NCI-H748 (cell line): ENCODE measurements around the gene OR6J1.
"Not testable (repeated sequence)": the region's sequence is repeated elsewhere in the genome, so short reads cannot be mapped to it uniquely, and the experiment has no call there.

ENCODE experiments used
- DNase-seq: peaks from one replicate; lab custom pipeline; 2025; ENCODE audit not compliant: unreplicated experiment; lab: John Stamatoyannopoulos, UW

OR6J1 gene

DNA sequence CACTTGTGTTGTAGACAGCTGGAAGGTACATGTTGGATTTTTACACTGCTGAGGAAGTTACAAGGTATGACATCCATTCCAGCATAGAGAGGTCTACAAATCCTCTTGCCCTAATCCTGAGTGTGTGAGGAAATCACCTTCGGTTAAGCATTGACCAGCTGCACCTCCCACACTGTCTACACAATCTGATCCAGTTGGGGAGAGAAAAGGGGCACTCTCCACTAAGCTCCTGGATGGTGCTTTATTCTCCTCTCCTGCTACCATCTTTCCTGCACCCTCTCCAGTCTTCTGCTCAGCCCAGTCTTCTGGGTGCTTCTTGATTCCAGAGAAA lies at the start of gene OR6J1:
Gene OR6J1 (minus strand): TSS at position 48 of the 331 bp plus-strand sequence. CDS start 9,541 bp downstream, outside the sequence.
- DNase-seq: no peak

- no peak for DNase-seq
Measured at GRCh38 chr14:22692194-22692593, 48.0 kb upstream of the OR6J1 start.

DNA sequence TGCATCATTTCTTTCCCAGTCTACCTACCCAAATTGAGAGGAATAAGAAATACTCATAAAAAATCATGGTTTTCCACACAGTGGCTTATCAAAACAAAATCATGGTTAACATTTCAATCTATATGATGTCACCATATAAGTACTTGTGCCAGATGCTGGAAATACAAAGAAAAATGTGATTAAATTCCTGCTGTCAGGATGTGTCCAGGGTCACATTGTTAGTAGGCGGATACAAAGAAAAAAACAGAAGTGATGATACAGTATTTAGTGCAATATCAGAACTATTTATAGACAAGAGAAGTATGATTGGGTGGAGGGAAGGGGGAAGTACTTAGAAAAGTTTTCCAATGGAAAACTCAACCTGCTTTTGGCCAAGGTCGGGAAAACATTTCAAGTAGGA lies 47.0 kb upstream of the OR6J1 start:
- DNase-seq: no peak

- DNase-seq: no peak
Measured at GRCh38 chr14:22689199-22689598, 45.0 kb upstream of the OR6J1 start.

DNA sequence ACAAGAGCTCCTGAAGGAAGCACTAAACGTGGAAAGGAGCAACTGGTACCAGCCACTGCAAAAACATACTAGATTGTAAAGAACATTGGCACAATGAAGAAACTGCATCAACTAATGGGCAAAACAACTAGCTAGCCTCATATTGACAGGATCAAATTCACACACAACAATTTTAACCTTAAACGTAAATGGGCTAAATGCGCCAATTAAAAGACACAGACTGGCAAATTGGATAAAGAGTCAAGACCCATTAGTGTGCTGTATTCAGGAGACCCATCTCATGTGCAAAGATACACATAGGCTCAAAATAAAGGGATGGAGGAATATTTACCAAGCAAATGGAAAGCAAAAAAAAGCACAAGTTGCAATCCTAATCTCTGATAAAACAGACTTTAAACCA lies 43.8 kb upstream of the OR6J1 start:
- not testable (repeated sequence) for DNase-seq

DNA sequence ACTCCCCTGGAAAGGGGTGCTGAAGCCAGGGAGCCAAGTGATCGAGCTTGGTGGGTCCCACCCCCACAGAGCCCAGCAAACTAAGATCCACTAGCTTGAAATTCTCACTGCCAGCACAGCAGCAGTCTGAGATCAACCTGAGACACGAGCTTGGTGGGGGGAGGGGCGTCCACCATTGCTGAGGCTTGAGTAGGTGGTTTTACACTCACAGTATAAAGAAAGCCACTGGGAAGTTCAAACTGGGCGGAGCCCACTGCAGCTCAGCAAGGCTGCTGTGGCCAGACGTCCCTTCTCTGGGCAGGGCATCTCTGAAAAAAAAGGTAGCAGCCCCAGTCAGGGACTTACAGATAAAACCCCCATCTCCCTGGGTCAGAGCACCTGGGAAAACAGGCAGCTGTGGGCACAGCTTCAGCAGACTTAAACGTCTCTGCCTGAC lies 42.0 kb upstream of the OR6J1 start:
- DNase-seq: not testable (repeated sequence)

- DNase-seq: no peak
Measured at GRCh38 chr14:22685467-22685866, 41.3 kb upstream of the OR6J1 start.

DNA sequence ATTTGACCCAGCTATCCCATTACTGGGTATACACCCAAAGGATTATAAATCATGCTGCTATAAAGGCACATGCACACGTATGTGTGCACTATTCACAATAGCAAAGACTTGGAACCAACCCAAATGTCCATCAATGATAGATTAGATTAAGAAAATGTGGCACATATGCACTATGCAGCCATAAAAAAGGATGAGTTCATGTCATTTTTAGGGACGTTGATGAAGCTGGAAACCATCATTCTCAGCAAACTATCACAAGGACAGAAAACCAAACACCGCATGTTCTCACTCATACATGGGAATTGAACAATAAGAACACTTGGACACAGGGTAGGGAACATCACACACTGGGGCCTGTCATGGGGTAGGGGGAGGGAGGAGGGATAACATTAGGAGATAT lies 39.3 kb upstream of the OR6J1 start:
- not testable (repeated sequence) for DNase-seq

- no peak for DNase-seq
Measured at GRCh38 chr14:22678221-22678620, 34.1 kb upstream of the OR6J1 start.

DNA sequence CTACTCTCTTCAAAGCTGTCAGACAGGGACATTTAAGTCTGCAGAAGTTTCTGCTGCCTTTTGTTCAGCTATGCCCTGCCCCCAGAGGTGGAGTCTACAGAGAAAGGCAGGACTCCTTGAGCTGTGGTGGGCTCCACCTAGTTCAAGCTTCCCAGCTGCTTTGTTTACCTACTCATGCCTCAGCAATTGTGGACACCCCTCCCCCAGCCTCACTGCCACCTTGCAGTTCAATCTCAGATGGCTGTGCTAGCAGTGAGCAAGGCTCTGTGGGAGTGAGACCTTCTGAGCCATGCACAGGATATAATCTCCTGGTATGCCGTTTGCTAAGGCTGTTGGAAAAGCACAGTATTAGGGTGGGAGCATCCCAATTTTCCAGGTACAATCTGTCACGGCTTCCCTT lies 33.4 kb upstream of the OR6J1 start:
- DNase-seq: peak; percentile 8

DNA sequence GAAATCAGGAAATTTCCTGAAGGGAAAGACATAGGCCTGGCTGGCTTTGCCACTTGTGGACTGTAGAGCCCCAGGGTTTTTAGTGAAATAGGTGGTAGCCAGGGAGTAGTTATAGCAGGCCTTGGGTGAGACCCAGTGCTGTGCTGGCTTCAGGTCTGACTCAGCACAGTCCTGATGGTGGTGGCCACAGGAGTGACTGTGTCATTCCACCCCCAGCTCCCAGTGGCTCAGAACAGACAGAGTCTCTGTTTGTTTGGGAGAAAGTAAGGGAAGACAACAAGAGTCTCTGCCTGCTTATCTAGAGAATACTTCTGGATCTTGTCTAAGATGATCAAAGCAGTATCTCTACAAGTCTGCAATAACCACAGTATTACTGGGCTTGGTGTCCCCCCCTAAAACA lies 27.5 kb upstream of the OR6J1 start:
- DNase-seq: no peak

DNA sequence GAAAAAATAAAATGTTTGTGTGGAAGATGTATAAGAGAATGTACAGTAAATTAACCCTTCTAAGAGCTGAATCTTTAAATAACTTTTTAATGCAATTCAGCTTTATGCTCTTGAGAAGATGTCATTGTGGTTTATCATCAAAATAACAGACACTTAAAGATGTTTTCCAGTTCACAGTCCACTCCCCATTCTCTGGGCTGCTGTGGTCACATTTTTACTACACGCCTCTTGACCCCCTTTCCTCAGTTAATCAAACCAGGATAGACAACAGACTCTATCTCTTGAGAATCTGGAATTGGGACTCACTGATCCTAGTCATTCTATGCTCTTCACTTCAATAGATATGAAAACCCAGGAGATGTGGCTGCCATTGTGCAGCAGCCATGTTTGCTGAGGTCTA lies 24.7 kb upstream of the OR6J1 start:
- no peak for DNase-seq

DNA sequence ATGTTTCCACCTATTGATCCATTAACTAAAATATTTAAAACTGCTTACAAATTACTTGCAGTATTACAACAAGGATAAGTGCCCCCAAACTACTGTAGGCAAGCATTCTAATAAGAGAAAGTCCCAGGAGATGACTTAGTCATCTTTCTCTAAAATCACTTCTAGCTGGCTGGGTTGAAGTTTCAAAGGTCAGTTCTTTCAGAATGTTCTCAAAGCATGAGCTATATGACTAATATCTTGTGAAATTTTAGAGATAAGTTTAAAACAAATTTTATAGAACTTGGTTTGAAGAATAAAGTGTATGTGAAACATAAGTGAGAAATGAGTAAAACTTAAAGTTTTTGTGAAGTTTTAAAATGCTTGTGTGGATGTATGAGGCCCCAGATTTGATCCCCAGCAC lies 24.3 kb upstream of the OR6J1 start:
- no peak for DNase-seq

DNA sequence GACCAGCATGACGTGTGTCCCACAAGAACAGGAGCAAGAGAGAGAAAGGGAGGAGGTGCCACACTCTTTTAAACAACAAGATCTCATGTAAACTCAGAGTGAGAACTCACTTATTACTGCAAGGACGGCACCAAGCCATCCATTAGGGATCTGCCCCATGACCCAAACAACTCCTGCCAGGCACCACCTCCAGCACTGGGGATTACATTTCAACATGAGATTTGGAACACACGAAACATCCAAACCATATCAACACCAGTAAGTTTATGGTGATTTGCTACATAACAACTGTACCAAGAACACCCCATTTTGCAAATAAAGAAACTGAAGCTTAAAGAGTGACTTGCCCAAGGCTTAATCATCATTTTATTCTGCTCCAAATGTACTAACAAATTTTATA lies 23.7 kb upstream of the OR6J1 start:
- no peak for DNase-seq

GRCh38 chr14:22666203-22666893 lies 22.2 kb upstream of the OR6J1 start:
- no peak for DNase-seq

DNA sequence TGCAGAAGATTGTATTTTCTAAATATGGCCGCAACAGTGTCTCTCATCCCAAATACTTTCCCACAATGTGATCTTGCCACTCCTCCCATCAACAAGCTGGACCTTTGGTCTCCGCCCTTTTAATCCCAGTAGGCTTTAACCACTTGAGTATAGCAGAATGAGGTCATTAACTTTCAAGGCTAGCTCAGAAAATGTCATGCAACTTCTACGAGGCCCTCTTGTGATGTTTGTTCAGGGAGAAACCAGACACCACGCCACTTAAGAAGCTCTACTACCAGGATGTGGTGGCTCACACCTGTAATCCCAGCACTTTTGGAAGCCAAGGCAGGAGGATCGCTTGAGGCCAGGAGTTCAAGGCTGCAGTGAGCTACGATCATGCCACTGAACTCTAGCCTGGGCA lies 20.1 kb upstream of the OR6J1 start:
- DNase-seq: peak; percentile 36

DNA sequence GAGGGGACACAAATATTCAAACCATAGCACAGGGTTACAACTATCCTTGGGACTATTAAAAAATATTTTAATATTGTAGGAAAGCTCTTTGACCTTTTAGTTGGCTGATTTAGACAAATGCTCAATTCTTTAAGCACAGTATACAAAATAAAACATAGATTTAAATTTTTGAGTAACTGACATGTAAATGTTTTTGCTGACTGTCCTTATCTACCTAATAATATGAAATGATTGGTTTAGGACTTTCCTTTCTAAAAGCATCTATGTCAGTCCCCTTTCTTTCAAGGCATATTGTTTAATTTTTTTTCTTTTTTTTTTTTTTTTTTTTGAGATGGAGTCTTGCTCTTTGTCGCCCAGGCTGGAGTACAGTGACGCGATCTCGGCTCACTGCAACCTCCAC lies 16.5 kb upstream of the OR6J1 start:
- no peak for DNase-seq

DNA sequence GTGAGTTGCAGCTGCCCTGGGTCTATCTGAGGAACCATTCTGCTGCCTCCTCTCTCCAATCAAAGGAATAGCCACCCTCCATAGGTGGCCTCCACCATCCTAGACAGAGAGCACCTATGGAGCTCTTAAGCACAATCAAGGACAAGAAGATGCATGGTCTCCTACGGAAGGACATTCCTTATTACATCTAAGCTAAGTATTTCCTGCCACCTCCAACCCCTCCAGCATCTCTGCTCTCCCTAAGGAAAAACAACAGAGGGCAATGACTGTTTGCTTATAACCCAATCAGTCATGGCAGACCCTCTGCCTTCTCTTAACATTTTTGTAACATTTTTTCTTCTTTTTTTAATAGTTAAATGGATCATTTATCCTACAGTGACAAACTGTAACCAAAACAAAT lies 14.8 kb upstream of the OR6J1 start:
- no peak for DNase-seq

- no peak for DNase-seq
Measured at GRCh38 chr14:22657861-22658260, 13.7 kb upstream of the OR6J1 start.

GRCh38 chr14:22656945-22657731 lies 13.0 kb upstream of the OR6J1 start:
- no peak for DNase-seq

- no peak for DNase-seq
Measured at GRCh38 chr14:22656226-22656625, 12.1 kb upstream of the OR6J1 start.

GRCh38 chr14:22653012-22653621 lies 9.0 kb upstream of the OR6J1 start:
- DNase-seq: peak; percentile 69
